ENCODE data around the gene EEF1A2. TPM values are rescaled to one million over a fixed set of nuclear protein-coding genes. Genes with fewer than 3 reads are reported as not detected.

Gene EEF1A2
- total RNA-seq, 4 donors from 2014 or later: 2.1 to 4.7 (median 2.8) TPM; not detected in 1

DNA sequence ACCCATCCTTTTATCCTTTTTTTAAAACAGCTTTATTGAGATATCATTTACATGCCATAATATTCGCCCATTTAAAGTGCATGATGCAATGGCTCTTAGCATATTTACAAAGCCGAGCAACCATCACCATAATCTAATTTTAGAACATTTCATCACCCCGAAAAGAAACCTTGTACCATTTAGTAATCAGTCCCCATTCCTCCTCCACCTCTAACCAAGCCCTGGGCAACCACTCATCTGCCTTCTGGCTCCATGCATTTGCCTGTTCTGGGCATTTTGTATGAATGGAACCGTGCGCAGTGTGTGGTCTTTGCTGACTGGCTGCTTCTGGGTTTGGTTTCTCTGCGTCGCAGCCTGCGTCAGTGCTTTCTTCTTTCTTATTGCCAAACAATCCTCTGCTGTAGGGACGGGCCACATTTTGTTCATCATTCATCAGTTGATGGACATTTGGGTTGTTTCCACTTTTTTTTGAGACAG, 10.2 kb upstream of the EEF1A2 start:
- TF ChIP-seq, protein P1, sequence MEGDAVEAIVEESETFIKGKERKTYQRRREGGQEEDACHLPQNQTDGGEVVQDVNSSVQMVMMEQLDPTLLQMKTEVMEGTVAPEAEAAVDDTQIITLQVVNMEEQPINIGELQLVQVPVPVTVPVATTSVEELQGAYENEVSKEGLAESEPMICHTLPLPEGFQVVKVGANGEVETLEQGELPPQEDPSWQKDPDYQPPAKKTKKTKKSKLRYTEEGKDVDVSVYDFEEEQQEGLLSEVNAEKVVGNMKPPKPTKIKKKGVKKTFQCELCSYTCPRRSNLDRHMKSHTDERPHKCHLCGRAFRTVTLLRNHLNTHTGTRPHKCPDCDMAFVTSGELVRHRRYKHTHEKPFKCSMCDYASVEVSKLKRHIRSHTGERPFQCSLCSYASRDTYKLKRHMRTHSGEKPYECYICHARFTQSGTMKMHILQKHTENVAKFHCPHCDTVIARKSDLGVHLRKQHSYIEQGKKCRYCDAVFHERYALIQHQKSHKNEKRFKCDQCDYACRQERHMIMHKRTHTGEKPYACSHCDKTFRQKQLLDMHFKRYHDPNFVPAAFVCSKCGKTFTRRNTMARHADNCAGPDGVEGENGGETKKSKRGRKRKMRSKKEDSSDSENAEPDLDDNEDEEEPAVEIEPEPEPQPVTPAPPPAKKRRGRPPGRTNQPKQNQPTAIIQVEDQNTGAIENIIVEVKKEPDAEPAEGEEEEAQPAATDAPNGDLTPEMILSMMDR (IDR thresholded peaks at IDR 0.05): no peak
- no peak for ATAC-seq (ENCODE audit: low FRiP score)
- no peak for DNase-seq (ENCODE audit: low spot score)

DNA sequence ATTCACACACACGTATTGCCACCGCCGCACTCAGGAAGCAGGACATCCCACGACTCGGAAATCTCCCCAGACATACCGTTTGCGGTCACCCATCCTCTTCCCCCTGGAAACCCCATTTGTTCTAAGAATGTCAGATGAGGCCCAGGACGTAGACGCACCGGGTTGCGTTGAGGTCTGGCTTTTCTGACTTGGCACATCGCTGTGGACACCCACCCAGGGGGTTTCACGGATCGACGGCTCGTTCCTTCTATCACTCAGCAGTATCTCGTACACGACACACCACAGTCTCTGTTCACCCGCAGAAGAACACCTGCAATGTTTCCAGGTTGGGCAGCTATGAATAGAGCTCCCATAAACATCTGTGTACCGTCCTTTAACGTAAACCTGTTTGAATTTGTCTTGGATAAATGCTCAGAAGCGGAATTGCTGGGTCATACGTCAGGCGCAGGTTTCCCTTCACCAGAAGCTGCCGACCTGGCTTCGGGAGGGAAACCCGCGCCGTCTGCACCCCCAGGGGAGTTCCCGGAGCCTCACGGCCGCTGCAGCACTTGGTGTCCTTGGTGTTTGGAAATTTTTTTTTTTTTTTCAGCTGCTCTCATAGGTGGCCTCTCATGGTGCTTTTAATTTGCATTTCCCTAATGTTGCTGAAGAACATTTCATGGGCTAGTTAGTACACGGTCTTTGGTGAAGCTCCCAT, 9.3 kb upstream of the EEF1A2 start:
- DNase-seq (ENCODE audit: low spot score) (no peak), ATAC-seq (ENCODE audit: low FRiP score) (no peak)

DNA sequence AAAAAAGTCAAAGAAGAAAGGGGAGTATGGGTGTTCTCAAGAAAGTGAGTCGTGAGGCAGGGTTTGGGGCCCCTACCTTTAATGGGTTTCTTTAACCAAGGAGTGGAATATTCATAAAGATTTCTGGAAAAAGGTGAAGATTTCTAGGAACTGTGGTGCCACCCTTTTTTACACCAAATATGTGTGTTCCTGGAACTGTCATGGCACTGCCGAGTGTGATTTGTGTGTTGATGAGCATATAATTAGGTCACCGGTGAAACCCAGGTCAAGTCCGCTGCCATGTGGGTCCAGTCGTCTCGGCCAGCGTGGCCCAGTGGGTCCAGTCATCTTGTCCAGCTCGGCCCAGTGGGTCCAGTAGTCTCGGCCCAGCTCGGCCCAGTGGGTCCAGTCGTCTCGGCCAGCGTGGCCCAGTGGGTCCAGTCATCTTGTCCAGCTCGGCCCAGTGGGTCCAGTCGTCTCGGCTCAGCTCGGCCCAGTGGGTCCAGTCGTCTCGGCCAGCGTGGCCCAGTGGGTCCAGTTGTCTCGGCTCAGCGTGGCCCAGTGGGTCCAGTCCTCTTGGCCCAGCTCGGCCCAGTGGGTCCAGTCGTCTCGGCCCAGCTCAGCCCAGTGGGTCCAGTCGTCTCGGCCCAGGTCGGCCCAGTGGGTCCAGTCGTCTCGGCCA, 8.3 kb upstream of the EEF1A2 start:
- no peak for DNase-seq (ENCODE audit: low spot score)
- TF ChIP-seq, protein P1 (IDR thresholded peaks at IDR 0.05): no peak
- ATAC-seq (ENCODE audit: low FRiP score): no peak

More for the DNA sequence above, 9.3 kb upstream of the EEF1A2 start:
- TF ChIP-seq, protein P1 (IDR thresholded peaks at IDR 0.05): no peak

DNA sequence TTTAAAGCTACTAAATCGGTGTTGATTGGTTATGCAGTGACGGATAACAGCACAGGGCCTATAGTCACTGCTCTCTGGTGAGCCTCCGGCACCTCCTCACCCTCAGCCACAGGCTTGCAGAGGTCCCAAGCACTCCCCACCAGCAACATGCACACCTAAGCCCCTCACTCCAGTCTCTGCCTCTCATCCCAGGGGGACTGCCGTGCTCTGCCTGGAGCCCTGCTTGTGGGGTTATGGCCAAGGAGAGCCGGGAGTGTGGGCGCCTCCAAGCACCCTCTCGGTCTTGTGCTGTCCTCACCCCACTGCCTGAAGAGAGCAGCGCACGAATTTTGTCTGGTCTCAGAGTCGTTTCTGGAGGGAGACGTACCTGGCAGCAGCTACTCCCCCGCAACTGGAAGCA, 6.8 kb upstream of the EEF1A2 start:
- TF ChIP-seq, protein P1 (IDR thresholded peaks at IDR 0.05): no peak
- no peak for DNase-seq (ENCODE audit: low spot score)
- ATAC-seq (ENCODE audit: low FRiP score): no peak

DNA sequence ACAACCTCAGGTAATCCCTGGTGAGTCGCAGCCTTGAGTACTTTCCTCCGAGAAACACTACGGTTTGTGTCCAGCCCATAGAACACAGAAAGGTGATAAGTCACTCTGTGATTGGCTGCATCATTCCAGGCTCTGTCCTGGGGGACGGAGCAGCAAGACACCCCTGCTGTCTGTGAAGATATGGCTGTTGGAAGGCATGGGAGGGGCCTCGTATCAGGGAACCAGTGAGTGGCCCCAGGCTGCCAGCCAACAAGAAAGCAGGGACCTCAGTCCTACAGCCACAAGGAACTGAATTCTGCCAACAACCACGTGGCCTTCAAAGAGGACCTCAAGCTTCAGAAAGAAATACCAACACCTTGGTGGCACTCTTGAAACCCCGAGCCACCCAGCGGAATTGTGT, 6.4 kb upstream of the EEF1A2 start:
- ATAC-seq (ENCODE audit: low FRiP score) (no peak), DNase-seq (ENCODE audit: low spot score) (no peak)
- TF ChIP-seq, protein P1 (IDR thresholded peaks at IDR 0.05): no peak

DNA sequence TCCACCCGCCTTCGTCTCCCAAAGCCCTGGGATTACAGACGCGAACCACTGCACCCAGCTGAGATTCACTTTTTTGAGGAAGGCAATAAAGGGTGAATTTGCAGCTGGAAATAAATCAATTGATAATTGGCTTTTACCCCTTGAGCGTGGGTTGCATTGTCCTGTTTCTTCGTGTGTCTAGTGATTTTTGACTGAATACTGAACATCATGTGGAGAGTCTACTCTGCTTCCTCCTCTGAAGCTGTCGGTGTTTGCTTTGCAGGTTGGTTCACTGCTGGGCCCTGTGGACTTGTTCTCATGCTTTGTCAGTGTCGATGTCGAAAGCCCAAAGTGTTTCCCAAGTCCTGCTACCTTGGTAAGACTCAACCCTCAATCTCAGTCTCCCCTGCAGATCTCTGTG, 5.8 kb upstream of the EEF1A2 start:
- TF ChIP-seq, protein P1 (IDR thresholded peaks at IDR 0.05): no peak
- DNase-seq (ENCODE audit: low spot score) (no peak), ATAC-seq (ENCODE audit: low FRiP score) (no peak)

DNA sequence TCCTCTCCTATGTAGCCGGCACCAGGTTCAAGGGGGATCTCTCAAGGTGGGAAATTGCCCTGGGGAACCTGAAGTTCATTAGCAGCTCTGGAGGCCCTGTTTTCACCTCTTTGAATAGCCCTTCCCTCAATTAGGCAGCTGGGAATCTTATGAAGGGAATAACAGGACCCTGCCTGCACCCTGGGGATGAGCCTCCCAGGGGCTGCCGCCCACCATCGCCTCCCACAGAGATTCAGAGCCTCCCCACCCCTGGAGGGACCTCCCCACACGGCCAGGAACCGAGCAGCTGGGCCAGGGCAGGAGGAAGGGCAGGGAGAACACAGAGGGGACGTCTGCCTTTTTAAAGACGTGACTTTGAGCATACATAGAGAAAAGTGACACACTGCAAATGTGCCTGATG, 4.6 kb upstream of the EEF1A2 start:
- ATAC-seq (ENCODE audit: low FRiP score): no peak
- DNase-seq (ENCODE audit: low spot score): no peak
- TF ChIP-seq, protein P1 (IDR thresholded peaks at IDR 0.05): no peak
